ENCODE measurements around the gene COL15A1. TPM values are rescaled to one million over a fixed set of nuclear protein-coding genes. Genes with fewer than 3 reads are reported as not detected.

Gene COL15A1
- total and polyA plus RNA-seq, 2 of the 13 experiments (the other 11 are each of a cell fraction or from before 2014, with no cell fraction given), result not detected

- H3K4me3 ChIP-seq (replicated peaks in 1 of 3; ENCODE audit: insufficient read depth in 1 of 3, low read depth in 2 of 3, low read length in 3 of 3), result no peak overlapping the region
- no peaks in the 10 kb centered on the region for H3K9me3 ChIP-seq (ENCODE audit: low read length)
- no peak for DNase-seq (ENCODE audit: low spot score)
- FAIRE-seq, result no peak
- in situ Hi-C loops (cut with HindIII; ENCODE audit: extremely low pct_ligation_motif_present, low pct_unique_long_range_greater_than_20kb) (no loop called here), intact Hi-C loops (cut with micrococcal nuclease; ENCODE audit: unreplicated experiment) (no loop called here)
- no peak for TF ChIP-seq ZNF646 (CRISPR knock-in tag; IDR thresholded peaks at IDR 0.05)
- TF ChIP-seq TAF1 (CRISPR knock-in tag; IDR thresholded peaks at IDR 0.05), result no peak
- TF ChIP-seq NFATC3 (CRISPR knock-in tag; IDR thresholded peaks at IDR 0.05), result no peak
- no peak for TF ChIP-seq ZNF20 (CRISPR knock-in tag; IDR thresholded peaks at IDR 0.05)
- no peak for TF ChIP-seq SUZ12 (IDR thresholded peaks at IDR 0.05; ENCODE audit: low read depth, low read length)
- no peak for TF ChIP-seq ZNF780A (CRISPR knock-in tag; IDR thresholded peaks at IDR 0.05)
- no peak for TF ChIP-seq RXRB (CRISPR knock-in tag; IDR thresholded peaks at IDR 0.05; ENCODE audit: borderline replicate concordance)
- no peak for TF ChIP-seq ZNF503 (CRISPR knock-in tag; IDR thresholded peaks at IDR 0.05)
- no peak for TF ChIP-seq ARNTL (CRISPR knock-in tag; IDR thresholded peaks at IDR 0.05)
- no peak for TF ChIP-seq AGO2 (optimal IDR thresholded peaks at IDR 0.05; ENCODE audit: low read depth, low read length)
- no peak for TF ChIP-seq ZC3H4 (CRISPR knock-in tag; IDR thresholded peaks at IDR 0.05; ENCODE audit: borderline replicate concordance)
- TF ChIP-seq ZNF543 (CRISPR knock-in tag; IDR thresholded peaks at IDR 0.05), result no peak
- TF ChIP-seq ZKSCAN8 (CRISPR knock-in tag; IDR thresholded peaks at IDR 0.05; ENCODE audit: borderline replicate concordance), result no peak
- H3K36me3 ChIP-seq (replicated peaks in 1 of 2; ENCODE audit: control insufficient read depth in 1 of 2, insufficient read depth in 2 of 2, low read length in 2 of 2), result no peaks in the 10 kb centered on the region
- no peaks in the 10 kb centered on the region for H4K20me1 ChIP-seq (ENCODE audit: insufficient read depth, low read length)
- no peaks in the 10 kb centered on the region for H3K79me2 ChIP-seq (ENCODE audit: insufficient read depth, low read length)
- peaks cover 2% of the 10 kb centered on the region for H3K4me1 ChIP-seq (ENCODE audit: insufficient read depth, low read length)
- no peak for ATAC-seq
- H3K4me2 ChIP-seq (ENCODE audit: low read depth, low read length), result no peak overlapping the region
- H3K27ac ChIP-seq (ENCODE audit: extremely low read length, insufficient read depth, low read length), result no peak overlapping the region
- no peak overlapping the region for H3K9ac ChIP-seq (ENCODE audit: insufficient read depth, low read depth, low read length)
- peaks cover 2 to 17% of the 10 kb centered on the region in 2 experiments; a peak in 2 of 5 replicates for H3K27me3 ChIP-seq (ENCODE audit: control insufficient read depth in 1 of 2, insufficient read depth in 2 of 2, low read length in 2 of 2)
- 9% methylated on average over 4 of the region's 5 CpGs for WGBS (ENCODE audit: low lambda C conversion rate)
- CTCF ChIA-PET (ENCODE audit: low intra/inter-chr PET ratio, low total read pairs), result no interaction called here
- POLR2A ChIA-PET, result no interaction called here
- no TSS peak for BruUV-seq (replicated peaks)
- H2AFZ ChIP-seq (ENCODE audit: low read length), result no peak overlapping the region
These were observed 36.6 kb downstream of the COL15A1 start for GRCh38 chr9:98980291-98980690.
